HCT116 (cell line): ENCODE results near the gene PGLYRP3. TPM values are rescaled to one million over a fixed set of nuclear protein-coding genes. Genes with fewer than 3 reads are reported as not detected.

Experiments used
- ATAC-seq: fragments of 200-7000 bp; cut with Tn5 transposase; 2 replicates; pipeline ENCODE4 v1.9.1; 2020; ENCODE audit warnings: mild to moderate bottlenecking, moderate library complexity
- BruUV-seq: library from RNA; stranded (reverse); fragments of 400-500 nt; replicated peaks from 2 replicates; lab custom pipeline; 2021; lab: Mats Ljungman, UMichigan
- CTCF ChIA-PET: fragments of 300-600 bp; sonication (Branson Sonifier 250); formaldehyde crosslinking; loops from one replicate; lab custom pipeline; 2021; ENCODE audit warnings: antibody characterized with exemption; lab: Charles Lee
- POLR2A ChIA-PET: fragments of 300-600, 350-600 bp; sonication (Branson Sonifier 250); formaldehyde crosslinking; loops from one replicate; lab custom pipeline; 2021; ENCODE audit warnings: antibody characterized with exemption; lab: Charles Lee
- RAD21 ChIA-PET, 2 experiments: fragments of 300-600 bp; sonication (Branson Sonifier 250); formaldehyde crosslinking; loops; one replicate each; lab custom pipeline; 2023; ENCODE audit warnings: low total read pairs in 2 of 2; ENCODE audit not compliant: uncharacterized antibody in 2 of 2, unreplicated experiment in 2 of 2, low non-redundant PET in 1 of 2; lab: Charles Lee
- DNase-seq: peaks from one replicate; pipeline ENCODE4 v3.0.0-alpha.2; 2010; ENCODE audit warnings: low read depth, low spot score
- H2AFZ ChIP-seq: fragments of 200-600 bp; shearing (Covaris generic), sonication (generic); 2 replicates; pipeline ENCODE4 v1.6.1; 2017; ENCODE audit warnings: low read depth, mixed run types, mixed read lengths, antibody characterized with exemption, low read length; ENCODE audit not compliant: poor library complexity, severe bottlenecking
- H3K27ac ChIP-seq: 2 replicates; pipeline ENCODE4 v1.5.1; 2012; ENCODE audit warnings: low read depth, low read length
- H3K27me3 ChIP-seq: fragments of 200-600 bp; sonication (generic); 2 replicates; pipeline ENCODE4 v1.6.1; 2016; ENCODE audit warnings: mixed run types, low read length, mixed read lengths; ENCODE audit not compliant: insufficient read depth
- H3K36me3 ChIP-seq, 2 experiments: fragments of 200-500 bp in 1 of 2; fragments of 200-600 bp in 1 of 2; sonication (Bioruptor generic) in 1 of 2; sonication (generic) in 1 of 2; 2 replicates each; pipeline versions ENCODE4 v1.5.1 to v1.6.1; 2014 to 2016; ENCODE audit warnings: low read length in 2 of 2, inconsistent platforms in 1 of 2, mixed read lengths in 1 of 2, mixed run types in 1 of 2; ENCODE audit not compliant: insufficient read depth in 2 of 2, control insufficient read depth in 1 of 2
- H3K4me1 ChIP-seq, 2 experiments: fragments of 200-600 bp in 1 of 2; sonication (generic) in 1 of 2; 2 replicates each; pipeline versions ENCODE4 v1.5.1 to v1.6.1; 2012 to 2017; ENCODE audit warnings: low read length in 2 of 2, inconsistent platforms in 1 of 2, mild to moderate bottlenecking in 1 of 2, mixed read lengths in 1 of 2, mixed run types in 1 of 2, moderate library complexity in 1 of 2; ENCODE audit not compliant: insufficient read depth in 2 of 2, control insufficient read depth in 1 of 2
- H3K4me2 ChIP-seq: fragments of 200-600 bp; sonication (generic); 2 replicates; pipeline ENCODE4 v1.6.1; 2017; ENCODE audit warnings: mixed run types, low read length, mixed read lengths
- H3K4me3 ChIP-seq, 2 experiments: fragments of 200-600 bp in 1 of 2; sonication (generic) in 1 of 2; replicated peaks in 1 of 2; 2 replicates each; pipeline ENCODE4 v1.5.1; 2011 to 2016; ENCODE audit warnings: low read length in 2 of 2, control low read depth in 1 of 2, low read depth in 1 of 2, mild to moderate bottlenecking in 1 of 2, mixed read lengths in 1 of 2, mixed run types in 1 of 2
- H3K79me2 ChIP-seq: fragments of 200-600 bp; sonication (generic); 2 replicates; pipeline ENCODE4 v1.6.1; 2017; ENCODE audit warnings: mild to moderate bottlenecking, mixed run types, low read length, moderate library complexity, mixed read lengths; ENCODE audit not compliant: insufficient read depth
- H3K9ac ChIP-seq: fragments of 200-600 bp; sonication (generic); 2 replicates; pipeline ENCODE4 v1.6.1; 2016; ENCODE audit warnings: low read length, mixed read lengths
- H3K9me2 ChIP-seq: fragments of 200-600 bp; sonication (generic), shearing (Covaris generic); 2 replicates; pipeline ENCODE4 v1.6.1; 2017; ENCODE audit warnings: mixed run types, mild to moderate bottlenecking, moderate library complexity; ENCODE audit not compliant: insufficient read depth
- H3K9me3 ChIP-seq, 2 experiments: fragments of 200-500 bp in 1 of 2; fragments of 200-600 bp in 1 of 2; sonication (Bioruptor generic) in 1 of 2; sonication (generic) in 1 of 2; 2 replicates each; pipeline ENCODE4 v1.6.1; 2014 to 2017; ENCODE audit warnings: low read length in 2 of 2, mixed read lengths in 2 of 2, inconsistent platforms in 1 of 2, low read depth in 1 of 2, mild to moderate bottlenecking in 1 of 2, mixed run types in 1 of 2, moderate library complexity in 1 of 2; ENCODE audit not compliant: control insufficient read depth in 1 of 2, insufficient read depth in 1 of 2
- H4K20me1 ChIP-seq: fragments of 200-600 bp; sonication (generic), shearing (Covaris generic); 2 replicates; pipeline ENCODE4 v1.6.1; 2017; ENCODE audit warnings: mixed run types, mild to moderate bottlenecking, moderate library complexity; ENCODE audit not compliant: insufficient read depth
- CEBPB ChIP-seq: IDR thresholded peaks from 2 replicates; pipeline ENCODE4 v1.6.1; 2012; ENCODE audit warnings: low read depth
- EGR1 ChIP-seq: IDR thresholded peaks from 2 replicates; pipeline ENCODE4 v1.6.1; 2012; ENCODE audit warnings: low read depth
- ELF1 ChIP-seq: IDR thresholded peaks from 2 replicates; pipeline ENCODE4 v1.6.1; 2012; ENCODE audit warnings: low read depth, borderline replicate concordance
- EZH2 ChIP-seq: fragments of 200-600 bp; sonication (generic); IDR thresholded peaks from 2 replicates; pipeline ENCODE4 v1.6.1; 2017; ENCODE audit warnings: antibody characterized with exemption, mixed run types
- EZH2phosphoT487 ChIP-seq: fragments of 200-600 bp; IDR thresholded peaks from 2 replicates; pipeline ENCODE4 v1.6.1; 2018; ENCODE audit warnings: antibody characterized with exemption, borderline replicate concordance
- JUND ChIP-seq: IDR thresholded peaks from 2 replicates; pipeline ENCODE4 v1.6.1; 2012
- POLR2A ChIP-seq: IDR thresholded peaks from 2 replicates; pipeline ENCODE4 v1.7.0; 2011; ENCODE audit warnings: borderline replicate concordance; ENCODE audit not compliant: insufficient read depth, insufficient read length; ENCODE audit errors: extremely low read depth
- POLR2AphosphoS5 ChIP-seq: IDR thresholded peaks from 2 replicates; pipeline ENCODE4 v1.6.1; 2011; ENCODE audit warnings: mild to moderate bottlenecking, low read depth, low read length, moderate library complexity
- RAD21 ChIP-seq: IDR thresholded peaks from 2 replicates; pipeline ENCODE4 v1.6.1; 2012; ENCODE audit warnings: low read depth, mild to moderate bottlenecking
- SIN3A ChIP-seq: IDR thresholded peaks from 2 replicates; pipeline ENCODE4 v1.6.1; 2012; ENCODE audit warnings: low read depth
- SRF ChIP-seq: IDR thresholded peaks from 2 replicates; pipeline ENCODE4 v1.6.1; 2012; ENCODE audit warnings: low read depth
- TCF7L2 ChIP-seq: IDR thresholded peaks from 2 replicates; pipeline ENCODE4 v1.7.0; 2011; ENCODE audit warnings: borderline replicate concordance, inconsistent platforms; ENCODE audit not compliant: insufficient read depth, insufficient read length; ENCODE audit errors: extremely low read depth
- ZFX ChIP-seq: fragments of 450-650 bp; IDR thresholded peaks from 2 replicates; pipeline ENCODE4 v1.6.1; 2017
- ZNF274 ChIP-seq: fragments of 200-500 bp; sonication (Bioruptor generic); IDR thresholded peaks from 2 replicates; pipeline ENCODE4 v1.6.1; 2014; ENCODE audit warnings: mild to moderate bottlenecking, low read depth, low read length, inconsistent platforms
- intact Hi-C: fragments of 100-400 bp; cut with micrococcal nuclease; formaldehyde crosslinking; loops from 2 replicates; pipeline ENCODE4 v1.10.0; 2022
- total RNA-seq: library from RNA; stranded (reverse); gene quantifications from one replicate; pipeline ENCODE4 v1.2.1, GENCODE V29; 2021; ENCODE audit not compliant: unreplicated experiment
- TF ChIP-seq, protein P1 (sequence below): IDR thresholded peaks from 2 replicates; pipeline ENCODE4 v1.6.1; 2012
- TF ChIP-seq, protein P2 (sequence below): IDR thresholded peaks from 2 replicates; pipeline ENCODE4 v1.6.1; 2011; ENCODE audit warnings: mild to moderate bottlenecking, low read length, moderate library complexity; ENCODE audit not compliant: insufficient replicate concordance; ENCODE audit errors: extremely low read depth
- TF ChIP-seq, protein P3 (sequence below): IDR thresholded peaks from 2 replicates; pipeline ENCODE4 v1.6.1; 2012
- TF ChIP-seq, protein P4 (sequence below): IDR thresholded peaks from 2 replicates; pipeline ENCODE4 v1.6.1; 2012; ENCODE audit warnings: low read depth
- TF ChIP-seq, protein P5 (sequence below), 3 experiments: fragments of 200-600 bp in 1 of 3; sonication (generic) in 1 of 3; IDR thresholded peaks in 2 of 3; conservative IDR thresholded peaks in 1 of 3; 2 replicates each; pipeline ENCODE4 v1.5.1; 2012 to 2017; ENCODE audit warnings: low read depth in 2 of 3, low read length in 2 of 3, antibody characterized with exemption in 1 of 3, borderline replicate concordance in 1 of 3, control low read depth in 1 of 3, mild to moderate bottlenecking in 1 of 3, mixed read lengths in 1 of 3, mixed run types in 1 of 3, moderate library complexity in 1 of 3; ENCODE audit not compliant: insufficient read depth in 1 of 3

Gene PGLYRP3
- total RNA-seq, 1 experiment from 2014 or later, result not detected

DNA sequence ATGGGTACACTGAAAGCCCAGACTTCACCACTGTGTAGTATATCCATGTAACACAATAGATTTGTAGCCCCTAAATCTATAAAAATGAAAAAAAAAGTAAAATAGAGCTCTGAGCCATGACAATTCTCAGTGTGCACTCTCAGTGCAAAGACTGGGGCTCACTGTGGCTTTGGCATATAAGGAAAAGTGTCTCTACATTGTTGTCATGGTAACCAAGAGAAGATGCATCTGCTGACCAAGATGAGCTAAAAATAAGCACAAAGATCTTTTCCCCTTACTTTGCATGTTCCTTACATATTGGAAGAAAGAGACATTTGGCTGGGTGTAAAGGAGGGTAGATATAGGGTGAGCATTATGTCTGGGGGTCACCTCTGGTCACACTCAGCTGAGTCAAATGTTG lies 23.9 kb upstream of the PGLYRP3 start:
- RAD21 ChIA-PET, result no interaction called here
- no peaks in the 10 kb centered on the region for H3K36me3 ChIP-seq
- no peaks in the 10 kb centered on the region for H3K9me2 ChIP-seq
- H3K4me2 ChIP-seq, result no peak overlapping the region
- H4K20me1 ChIP-seq, result no peaks in the 10 kb centered on the region; the same call in 1 of the 2 replicates
- H3K9me3 ChIP-seq, result no peaks in the 10 kb centered on the region
- no peak overlapping the region for H3K9ac ChIP-seq
- TF ChIP-seq RAD21 (no peak), ZFX (no peak), SRF (no peak), TCF7L2 (no peak), CEBPB (no peak), SIN3A (no peak), ZNF274 (no peak), POLR2A (no peak), JUND (no peak), EZH2 (no peak), POLR2AphosphoS5 (no peak), EZH2phosphoT487 (no peak), EGR1 (no peak), ELF1 (no peak)
- TF ChIP-seq, protein P1, sequence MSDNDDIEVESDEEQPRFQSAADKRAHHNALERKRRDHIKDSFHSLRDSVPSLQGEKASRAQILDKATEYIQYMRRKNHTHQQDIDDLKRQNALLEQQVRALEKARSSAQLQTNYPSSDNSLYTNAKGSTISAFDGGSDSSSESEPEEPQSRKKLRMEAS, result no peak
- TF ChIP-seq, protein P2, sequence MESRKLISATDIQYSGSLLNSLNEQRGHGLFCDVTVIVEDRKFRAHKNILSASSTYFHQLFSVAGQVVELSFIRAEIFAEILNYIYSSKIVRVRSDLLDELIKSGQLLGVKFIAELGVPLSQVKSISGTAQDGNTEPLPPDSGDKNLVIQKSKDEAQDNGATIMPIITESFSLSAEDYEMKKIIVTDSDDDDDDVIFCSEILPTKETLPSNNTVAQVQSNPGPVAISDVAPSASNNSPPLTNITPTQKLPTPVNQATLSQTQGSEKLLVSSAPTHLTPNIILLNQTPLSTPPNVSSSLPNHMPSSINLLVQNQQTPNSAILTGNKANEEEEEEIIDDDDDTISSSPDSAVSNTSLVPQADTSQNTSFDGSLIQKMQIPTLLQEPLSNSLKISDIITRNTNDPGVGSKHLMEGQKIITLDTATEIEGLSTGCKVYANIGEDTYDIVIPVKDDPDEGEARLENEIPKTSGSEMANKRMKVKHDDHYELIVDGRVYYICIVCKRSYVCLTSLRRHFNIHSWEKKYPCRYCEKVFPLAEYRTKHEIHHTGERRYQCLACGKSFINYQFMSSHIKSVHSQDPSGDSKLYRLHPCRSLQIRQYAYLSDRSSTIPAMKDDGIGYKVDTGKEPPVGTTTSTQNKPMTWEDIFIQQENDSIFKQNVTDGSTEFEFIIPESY, result no peak
- TF ChIP-seq, protein P3, sequence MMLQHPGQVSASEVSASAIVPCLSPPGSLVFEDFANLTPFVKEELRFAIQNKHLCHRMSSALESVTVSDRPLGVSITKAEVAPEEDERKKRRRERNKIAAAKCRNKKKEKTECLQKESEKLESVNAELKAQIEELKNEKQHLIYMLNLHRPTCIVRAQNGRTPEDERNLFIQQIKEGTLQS, result no peak
- TF ChIP-seq, protein P4, sequence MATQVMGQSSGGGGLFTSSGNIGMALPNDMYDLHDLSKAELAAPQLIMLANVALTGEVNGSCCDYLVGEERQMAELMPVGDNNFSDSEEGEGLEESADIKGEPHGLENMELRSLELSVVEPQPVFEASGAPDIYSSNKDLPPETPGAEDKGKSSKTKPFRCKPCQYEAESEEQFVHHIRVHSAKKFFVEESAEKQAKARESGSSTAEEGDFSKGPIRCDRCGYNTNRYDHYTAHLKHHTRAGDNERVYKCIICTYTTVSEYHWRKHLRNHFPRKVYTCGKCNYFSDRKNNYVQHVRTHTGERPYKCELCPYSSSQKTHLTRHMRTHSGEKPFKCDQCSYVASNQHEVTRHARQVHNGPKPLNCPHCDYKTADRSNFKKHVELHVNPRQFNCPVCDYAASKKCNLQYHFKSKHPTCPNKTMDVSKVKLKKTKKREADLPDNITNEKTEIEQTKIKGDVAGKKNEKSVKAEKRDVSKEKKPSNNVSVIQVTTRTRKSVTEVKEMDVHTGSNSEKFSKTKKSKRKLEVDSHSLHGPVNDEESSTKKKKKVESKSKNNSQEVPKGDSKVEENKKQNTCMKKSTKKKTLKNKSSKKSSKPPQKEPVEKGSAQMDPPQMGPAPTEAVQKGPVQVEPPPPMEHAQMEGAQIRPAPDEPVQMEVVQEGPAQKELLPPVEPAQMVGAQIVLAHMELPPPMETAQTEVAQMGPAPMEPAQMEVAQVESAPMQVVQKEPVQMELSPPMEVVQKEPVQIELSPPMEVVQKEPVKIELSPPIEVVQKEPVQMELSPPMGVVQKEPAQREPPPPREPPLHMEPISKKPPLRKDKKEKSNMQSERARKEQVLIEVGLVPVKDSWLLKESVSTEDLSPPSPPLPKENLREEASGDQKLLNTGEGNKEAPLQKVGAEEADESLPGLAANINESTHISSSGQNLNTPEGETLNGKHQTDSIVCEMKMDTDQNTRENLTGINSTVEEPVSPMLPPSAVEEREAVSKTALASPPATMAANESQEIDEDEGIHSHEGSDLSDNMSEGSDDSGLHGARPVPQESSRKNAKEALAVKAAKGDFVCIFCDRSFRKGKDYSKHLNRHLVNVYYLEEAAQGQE, result no peak
- TF ChIP-seq, protein P5, sequence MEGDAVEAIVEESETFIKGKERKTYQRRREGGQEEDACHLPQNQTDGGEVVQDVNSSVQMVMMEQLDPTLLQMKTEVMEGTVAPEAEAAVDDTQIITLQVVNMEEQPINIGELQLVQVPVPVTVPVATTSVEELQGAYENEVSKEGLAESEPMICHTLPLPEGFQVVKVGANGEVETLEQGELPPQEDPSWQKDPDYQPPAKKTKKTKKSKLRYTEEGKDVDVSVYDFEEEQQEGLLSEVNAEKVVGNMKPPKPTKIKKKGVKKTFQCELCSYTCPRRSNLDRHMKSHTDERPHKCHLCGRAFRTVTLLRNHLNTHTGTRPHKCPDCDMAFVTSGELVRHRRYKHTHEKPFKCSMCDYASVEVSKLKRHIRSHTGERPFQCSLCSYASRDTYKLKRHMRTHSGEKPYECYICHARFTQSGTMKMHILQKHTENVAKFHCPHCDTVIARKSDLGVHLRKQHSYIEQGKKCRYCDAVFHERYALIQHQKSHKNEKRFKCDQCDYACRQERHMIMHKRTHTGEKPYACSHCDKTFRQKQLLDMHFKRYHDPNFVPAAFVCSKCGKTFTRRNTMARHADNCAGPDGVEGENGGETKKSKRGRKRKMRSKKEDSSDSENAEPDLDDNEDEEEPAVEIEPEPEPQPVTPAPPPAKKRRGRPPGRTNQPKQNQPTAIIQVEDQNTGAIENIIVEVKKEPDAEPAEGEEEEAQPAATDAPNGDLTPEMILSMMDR (IDR thresholded peaks at IDR 0.05 in 2 of 3, conservative IDR thresholded peaks at IDR 0.05 in 1 of 3; ENCODE audit: borderline replicate concordance in 1 of 3, insufficient read depth in 1 of 3, low read depth in 2 of 3, low read length in 2 of 3), result no peak
- intact Hi-C loops, result no loop called here
- H3K27ac ChIP-seq, result no peak overlapping the region
- no peak overlapping the region for H3K4me3 ChIP-seq
- H2AFZ ChIP-seq, result no peak overlapping the region
- CTCF ChIA-PET, result interaction anchor here (1.1 kb wide), 1 partner anchor 16 kb away, joined by 4 read pairs; no protein-coding TSS in a partner anchor
- no peaks in the 10 kb centered on the region for H3K79me2 ChIP-seq
- ATAC-seq, result no peak
- no peaks in the 10 kb centered on the region for H3K4me1 ChIP-seq
- peaks cover 5% of the 10 kb centered on the region for H3K27me3 ChIP-seq
- DNase-seq, result no peak
- POLR2A ChIA-PET, result no interaction called here
- no TSS peak for BruUV-seq
